GM21381 (cell line): ENCODE data around the gene ATP6V1B1.

ENCODE experiments used
- ATAC-seq: cut with Tn5 transposase; IDR thresholded peaks from one replicate; pipeline ENCODE4 v1.9.1; 2021; ENCODE audit warnings: mild to moderate bottlenecking, moderate library complexity; ENCODE audit not compliant: unreplicated experiment

The ATP6V1B1 gene

GRCh38 chr2:70901227-70902066 is 34.3 kb upstream of the ATP6V1B1 start:
- ATAC-seq: no peak

GRCh38 chr2:70902067-70902442 is 33.6 kb upstream of the ATP6V1B1 start:
- no peak for ATAC-seq

GRCh38 chr2:70902579-70902978 is 33.1 kb upstream of the ATP6V1B1 start:
- no peak for ATAC-seq

GRCh38 chr2:70903171-70903570 is 32.5 kb upstream of the ATP6V1B1 start:
- no peak for ATAC-seq

- ATAC-seq: no peak
Measured at GRCh38 chr2:70903641-70904340, 31.9 kb upstream of the ATP6V1B1 start.

GRCh38 chr2:70904371-70905216 is 31.1 kb upstream of the ATP6V1B1 start:
- ATAC-seq: no peak

- ATAC-seq: no peak
Measured at GRCh38 chr2:70905443-70906421, 30.0 kb upstream of the ATP6V1B1 start.

- no peak for ATAC-seq
Measured at GRCh38 chr2:70906439-70907005, 29.2 kb upstream of the ATP6V1B1 start.

- no peak for ATAC-seq
Measured at GRCh38 chr2:70907130-70908057, 28.3 kb upstream of the ATP6V1B1 start.

GRCh38 chr2:70916291-70916690 is 19.4 kb upstream of the ATP6V1B1 start:
- no peak for ATAC-seq

GRCh38 chr2:70918016-70918415 is 17.7 kb upstream of the ATP6V1B1 start:
- no peak for ATAC-seq

GRCh38 chr2:70919672-70920366 is 15.9 kb upstream of the ATP6V1B1 start:
- ATAC-seq: peak; percentile 65

- ATAC-seq: no peak
Measured at GRCh38 chr2:70920367-70920715, 15.4 kb upstream of the ATP6V1B1 start.

GRCh38 chr2:70921031-70921430 is 14.7 kb upstream of the ATP6V1B1 start:
- no peak for ATAC-seq

GRCh38 chr2:70921839-70922234 is 13.9 kb upstream of the ATP6V1B1 start:
- no peak for ATAC-seq

- ATAC-seq: no peak
Measured at GRCh38 chr2:70922235-70923234, 13.2 kb upstream of the ATP6V1B1 start.

- no peak for ATAC-seq
Measured at GRCh38 chr2:70923378-70924015, 12.2 kb upstream of the ATP6V1B1 start.
